GM23338 (cell line): ENCODE data around the gene WDR45B. TPM values are rescaled to one million over a fixed set of nuclear protein-coding genes. Genes with fewer than 3 reads are reported as not detected.

ENCODE experiments used
- ATAC-seq: fragments of 200-7000 bp; cut with Tn5 transposase; 3 replicates; pipeline ENCODE4 v1.9.1; 2020
- DNase-seq: peaks from one replicate; pipeline ENCODE4 v3.0.0-alpha.2; 2015; ENCODE audit warnings: low spot score
- H2AFZ ChIP-seq: fragments of 200-600 bp; sonication (generic); 2 replicates; pipeline ENCODE4 v1.8.0; 2016; ENCODE audit warnings: antibody characterized with exemption, mild to moderate bottlenecking, moderate library complexity
- H3F3A ChIP-seq: fragments of 200-600 bp; sonication (generic); replicated peaks from 2 replicates; pipeline ENCODE4 v1.8.0; 2017; ENCODE audit warnings: antibody characterized with exemption, mixed run types, low read depth
- H3K27ac ChIP-seq: fragments of 200-600 bp; sonication (generic); 2 replicates; pipeline ENCODE4 v1.6.1; 2016; ENCODE audit warnings: low read depth
- H3K27me3 ChIP-seq: fragments of 200-600 bp; sonication (generic); 2 replicates; pipeline ENCODE4 v1.8.0; 2016; ENCODE audit warnings: mild to moderate bottlenecking, mixed run types, moderate library complexity; ENCODE audit not compliant: insufficient read depth
- H3K36me3 ChIP-seq: fragments of 200-600 bp; sonication (generic); 2 replicates; pipeline ENCODE4 v1.8.0; 2016; ENCODE audit warnings: mild to moderate bottlenecking; ENCODE audit not compliant: insufficient read depth
- H3K4me1 ChIP-seq: fragments of 200-600 bp; sonication (generic); 2 replicates; pipeline ENCODE4 v1.8.0; 2016; ENCODE audit warnings: mild to moderate bottlenecking, moderate library complexity; ENCODE audit not compliant: insufficient read depth
- H3K4me2 ChIP-seq: fragments of 200-600 bp; sonication (generic); 2 replicates; pipeline ENCODE4 v1.7.1; 2017; ENCODE audit warnings: mixed run types
- H3K4me3 ChIP-seq: fragments of 200-600 bp; sonication (generic); 2 replicates; pipeline ENCODE4 v1.6.1; 2016; ENCODE audit warnings: mixed run types
- H3K79me2 ChIP-seq: fragments of 200-600 bp; sonication (generic); replicated peaks from 2 replicates; pipeline ENCODE4 v1.8.0; 2017; ENCODE audit warnings: mild to moderate bottlenecking; ENCODE audit not compliant: insufficient read depth
- H3K9me2 ChIP-seq: fragments of 200-600 bp; sonication (generic); 2 replicates; pipeline ENCODE4 v1.8.0; 2017; ENCODE audit not compliant: insufficient read depth
- H4K20me1 ChIP-seq: fragments of 200-600 bp; sonication (generic); replicated peaks from 2 replicates; pipeline ENCODE4 v1.8.0; 2017; ENCODE audit warnings: mild to moderate bottlenecking; ENCODE audit not compliant: insufficient read depth
- H3K27ac Mint-ChIP-seq: 2 replicates; pipeline ENCODE4 v1.8.0; 2020; ENCODE audit warnings: inconsistent platforms, mild to moderate bottlenecking, moderate library complexity, mixed read lengths
- H3K27me3 Mint-ChIP-seq: 3 replicates; pipeline ENCODE4 v1.8.0; 2022; ENCODE audit warnings: low read depth, mild to moderate bottlenecking, moderate library complexity, mixed read lengths, inconsistent platforms; ENCODE audit not compliant: insufficient read depth, poor library complexity
- H3K36me3 Mint-ChIP-seq: 3 replicates; pipeline ENCODE4 v1.8.0; 2021; ENCODE audit warnings: low read depth, mild to moderate bottlenecking, inconsistent platforms, moderate library complexity, mixed read lengths
- H3K4me1 Mint-ChIP-seq: 3 replicates; pipeline ENCODE4 v1.8.0; 2020; ENCODE audit warnings: mild to moderate bottlenecking, inconsistent platforms, mixed read lengths
- H3K4me3 Mint-ChIP-seq: 3 replicates; pipeline ENCODE4 v1.8.0; 2021; ENCODE audit warnings: moderate library complexity, mild to moderate bottlenecking, inconsistent platforms, mixed read lengths
- H3K9me3 Mint-ChIP-seq: 3 replicates; pipeline ENCODE4 v1.8.0; 2020; ENCODE audit warnings: moderate library complexity, mild to moderate bottlenecking, inconsistent platforms, mixed read lengths
- CREB1 ChIP-seq: fragments of 250-450 bp; sonication (Bioruptor Pico); IDR thresholded peaks from 2 replicates; pipeline ENCODE4 v1.5.0; 2020; ENCODE audit warnings: low read depth, mild to moderate bottlenecking, moderate library complexity
- CTCF ChIP-seq, 2 experiments: fragments of 200-600 bp in 1 of 2; sonication (generic) in 1 of 2; conservative IDR thresholded peaks; 2 replicates each; pipeline versions ENCODE4 v1.5.1 to v1.6.1; 2016 to 2017; ENCODE audit warnings: antibody characterized with exemption in 2 of 2, low read depth in 2 of 2, mild to moderate bottlenecking in 2 of 2, moderate library complexity in 1 of 2
- ETS1 ChIP-seq: IDR thresholded peaks from 2 replicates; pipeline ENCODE4 v1.6.1; 2016; ENCODE audit warnings: antibody characterized with exemption
- EZH2 ChIP-seq: fragments of 200-600 bp; sonication (generic); IDR thresholded peaks from one replicate; pipeline ENCODE4 v1.8.0; 2017; ENCODE audit warnings: antibody characterized with exemption, mild to moderate bottlenecking, low read depth; ENCODE audit not compliant: unreplicated experiment
- EZH2phosphoT487 ChIP-seq: fragments of 200-600 bp; sonication (generic); IDR thresholded peaks from one replicate; pipeline ENCODE4 v1.8.1; 2018; ENCODE audit warnings: antibody characterized with exemption; ENCODE audit not compliant: unreplicated experiment
- NANOG ChIP-seq: IDR thresholded peaks from 2 replicates; pipeline ENCODE4 v1.6.1; 2016; ENCODE audit warnings: antibody characterized with exemption, borderline replicate concordance
- POLR2AphosphoS5 ChIP-seq: IDR thresholded peaks from 2 replicates; pipeline ENCODE4 v1.6.1; 2016; ENCODE audit warnings: antibody characterized with exemption, low read depth
- REST ChIP-seq: IDR thresholded peaks from one replicate; pipeline ENCODE4 v1.6.1; 2018; ENCODE audit warnings: antibody characterized with exemption; ENCODE audit not compliant: unreplicated experiment
- STAT1 ChIP-seq: IDR thresholded peaks from one replicate; pipeline ENCODE4 v1.6.1; 2016; ENCODE audit warnings: antibody characterized with exemption; ENCODE audit not compliant: unreplicated experiment
- ZNF114 ChIP-seq: fragments of 250-450 bp; sonication (Bioruptor Pico); IDR thresholded peaks from 2 replicates; pipeline ENCODE4 v1.5.0; 2020; ENCODE audit warnings: mild to moderate bottlenecking, moderate library complexity
- ZNF462 ChIP-seq: fragments of 250-450 bp; sonication (Bioruptor Pico); IDR thresholded peaks from 2 replicates; pipeline ENCODE4 v1.5.0; 2020; ENCODE audit warnings: mild to moderate bottlenecking, moderate library complexity
- polyA plus RNA-seq: library from polyadenylated mRNA; unstranded; fragments of >200 nt; fragmentation: Nextera tagmentation; extraction: Ambion mirVana; gene quantifications from 2 replicates; pipeline ENCODE4 v1.2.1, GENCODE V29; 2016
- total RNA-seq: library from RNA; depleted of rRNA; stranded (reverse); fragments of >200 nt; shearing (Covaris generic); gene quantifications from 2 replicates; pipeline ENCODE4 v1.2.3, GENCODE V29; 2014

The WDR45B gene
- total and polyA plus RNA-seq, 2 experiments from 2014 or later = 69.4 to 96.4 TPM

- peaks cover 10% of the 10 kb centered on the region for H3K27me3 Mint-ChIP-seq
- no peak overlapping the region; the same call in 1 of the 2 replicates for H3K27ac Mint-ChIP-seq
- no peak for ATAC-seq
Measured at GRCh38 chr17:82665217-82665616, 17.0 kb upstream of the WDR45B start.

More at GRCh38 chr17:82665217-82665616, 17.0 kb upstream of the WDR45B start:
- H3K4me1 ChIP-seq = no peaks in the 10 kb centered on the region
- H3K27ac ChIP-seq = no peak overlapping the region
- no peaks in the 10 kb centered on the region for H3K9me2 ChIP-seq
- Mint-ChIP-seq H3K4me3 (no peak overlapping the region), H3K9me3 (no peaks in the 10 kb centered on the region), H3K4me1 (peaks cover 4% of the 10 kb centered on the region; the same call in 2 of the 3 replicates), H3K36me3 (no peaks in the 10 kb centered on the region)
- H3K4me3 ChIP-seq = no peak overlapping the region
- 0 out of 2 replicates have a peak, but pooled peaks cover 2% of the 10 kb centered on the region for H3F3A ChIP-seq
- no peaks in the 10 kb centered on the region for H4K20me1 ChIP-seq
- H3K4me2 ChIP-seq = no peak overlapping the region
- DNase-seq = no peak
- H3K36me3 ChIP-seq = no peaks in the 10 kb centered on the region
- H3K79me2 ChIP-seq = no peaks in the 10 kb centered on the region
- no peaks in the 10 kb centered on the region for H3K27me3 ChIP-seq
- TF ChIP-seq POLR2AphosphoS5 (no peak), NANOG (no peak), CREB1 (CRISPR knock-in tag) (no peak), ZNF114 (no peak), STAT1 (no peak), REST (no peak), ETS1 (no peak), EZH2 (no peak), EZH2phosphoT487 (no peak), CTCF (conservative IDR thresholded peaks at IDR 0.05; ENCODE audit: low read depth in 2 of 2) (no peak), ZNF462 (CRISPR knock-in tag) (no peak)
- H2AFZ ChIP-seq = no peak overlapping the region
